Heart left ventricle (tissue), 13 donors: ENCODE data around the gene TLL1.

Source experiments
- POLR2A ChIP-seq, 2 donors: fragments of 450-650 bp; IDR thresholded peaks; one replicate each; pipeline ENCODE4 v1.6.1; 2017; ENCODE audit warnings: antibody characterized with exemption in 2 of 2, mild to moderate bottlenecking in 2 of 2, moderate library complexity in 2 of 2
- TF ChIP-seq, protein P1 (sequence below), 12 donors: fragments of 200-600 bp; sonication (generic) in 4 of 12; IDR thresholded peaks; one replicate each; pipeline versions ENCODE4 v1.5.0 to v1.8.0; 2018 to 2022; ENCODE audit warnings: antibody characterized with exemption in 12 of 12, mild to moderate bottlenecking in 5 of 12
- donor health status: ischemic (EF 13 %, LVEDD 7.1; RV severe dilation, severe dysfunction).
- donor health status: DM: no; HTN: yes; CAD: no.
- donor health status: DM: no; HTN: no; CAD: no.
- donor health status: ischemic (EF 25% LVEDD 6.9; RV normal size, moderate dysfunction).
- donor health status: ischemic (EF 25% LVEDD 5.7; RV mildly dilated, moderate dysfunction).
- donor health status: ischemic (EF 35%, LVEDD 5.7; RV mildly dilated, moderate dysfunction).
- donor health status: nonischemic (EF 11% LVEDD 7.7; RV severe dilation, severe dysfunction).
- donor health status: DM: yes; HTN: yes; CAD: no.
- donor health status: PGD.
- donor health status: ischemic (EF 29% LVEDD 5.4; RV normal size, mild dysfunction).
- donor health status: nonischemic (EF 23%, LVEDD 6.1; RV moderate dilation, normal function).

DNA sequence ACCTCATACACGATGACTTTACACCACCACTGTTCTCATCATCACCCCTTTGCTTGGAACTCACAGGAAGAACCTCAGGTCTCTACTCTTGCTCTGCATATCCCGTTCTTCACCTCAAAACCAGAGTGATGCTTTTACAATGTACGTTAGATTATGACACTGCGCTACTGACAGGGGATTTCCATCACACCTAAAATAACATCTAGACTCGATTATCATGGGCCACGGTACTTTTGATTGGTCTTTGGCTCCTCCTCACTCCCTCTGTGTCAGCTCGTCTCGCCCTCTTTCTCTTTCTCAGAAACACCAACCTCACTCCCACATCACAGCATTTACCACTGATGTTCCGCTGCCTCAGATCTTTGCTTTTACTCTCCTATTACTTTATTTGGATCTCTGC lies 172.4 kb downstream of the TLL1 start:
- TF ChIP-seq, protein P1, sequence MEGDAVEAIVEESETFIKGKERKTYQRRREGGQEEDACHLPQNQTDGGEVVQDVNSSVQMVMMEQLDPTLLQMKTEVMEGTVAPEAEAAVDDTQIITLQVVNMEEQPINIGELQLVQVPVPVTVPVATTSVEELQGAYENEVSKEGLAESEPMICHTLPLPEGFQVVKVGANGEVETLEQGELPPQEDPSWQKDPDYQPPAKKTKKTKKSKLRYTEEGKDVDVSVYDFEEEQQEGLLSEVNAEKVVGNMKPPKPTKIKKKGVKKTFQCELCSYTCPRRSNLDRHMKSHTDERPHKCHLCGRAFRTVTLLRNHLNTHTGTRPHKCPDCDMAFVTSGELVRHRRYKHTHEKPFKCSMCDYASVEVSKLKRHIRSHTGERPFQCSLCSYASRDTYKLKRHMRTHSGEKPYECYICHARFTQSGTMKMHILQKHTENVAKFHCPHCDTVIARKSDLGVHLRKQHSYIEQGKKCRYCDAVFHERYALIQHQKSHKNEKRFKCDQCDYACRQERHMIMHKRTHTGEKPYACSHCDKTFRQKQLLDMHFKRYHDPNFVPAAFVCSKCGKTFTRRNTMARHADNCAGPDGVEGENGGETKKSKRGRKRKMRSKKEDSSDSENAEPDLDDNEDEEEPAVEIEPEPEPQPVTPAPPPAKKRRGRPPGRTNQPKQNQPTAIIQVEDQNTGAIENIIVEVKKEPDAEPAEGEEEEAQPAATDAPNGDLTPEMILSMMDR (IDR thresholded peaks at IDR 0.05): no peak
- no peak for TF ChIP-seq POLR2A (IDR thresholded peaks at IDR 0.05)
